Prostate gland (tissue), 2 donors: ENCODE data around the gene RNF215.

ENCODE experiments used
- CTCF ChIP-seq, 4 experiments: fragments of 200-600 bp in 2 of 4; fragments of 450-650 bp in 2 of 4; sonication (generic) in 2 of 4; IDR thresholded peaks; 1 replicate in 3 of 4; 2 replicates in 1 of 4; pipeline ENCODE4 v1.5.1; 2016 to 2019; ENCODE audit warnings: antibody characterized with exemption in 4 of 4, mild to moderate bottlenecking in 2 of 4, moderate library complexity in 2 of 4
- POLR2AphosphoS5 ChIP-seq: sonication (generic); formaldehyde crosslinking; IDR thresholded peaks from one replicate; pipeline ENCODE4 v1.6.1; 2017; ENCODE audit warnings: antibody characterized with exemption

GRCh38 chr22:30399718-30400117 lies 12.5 kb upstream of the RNF215 start:
- no peak for TF ChIP-seq POLR2AphosphoS5
- TF ChIP-seq CTCF (IDR thresholded peaks at IDR 0.05), result no peak
